Ovary (tissue), 9 donors: ENCODE measurements around the gene MAU2. TPM values are rescaled to one million over a fixed set of nuclear protein-coding genes. Genes with fewer than 3 reads are reported as not detected.

Experiments used
- DNase-seq, 5 donors: peaks; one replicate each; pipeline ENCODE4 v3.0.0-alpha.2; 2019 to 2020
- H3K27ac ChIP-seq, 2 donors: fragments of 200-600 bp; one replicate each; pipeline versions ENCODE4 v1.5.1 to v1.8.0; 2019 to 2022
- H3K27me3 ChIP-seq: fragments of 200-600 bp; one replicate; pipeline ENCODE4 v1.8.0; 2022
- H3K36me3 ChIP-seq: fragments of 200-600 bp; sonication (generic); one replicate; pipeline ENCODE4 v1.5.1; 2019
- H3K4me1 ChIP-seq: one replicate; pipeline ENCODE4 v1.8.1; 2013; ENCODE audit warnings: mild to moderate bottlenecking, moderate library complexity; ENCODE audit not compliant: insufficient read depth
- H3K4me3 ChIP-seq: fragments of 200-600 bp; sonication (generic); one replicate; pipeline ENCODE4 v1.5.1; 2017
- H3K9me3 ChIP-seq, 2 donors: fragments of 200-600 bp in 1 of 2; sonication (generic) in 1 of 2; one replicate each; pipeline versions ENCODE4 v1.5.1 to v1.8.1; 2013 to 2019; ENCODE audit warnings: mild to moderate bottlenecking in 1 of 2, moderate library complexity in 1 of 2
- EP300 ChIP-seq: sonication (generic); formaldehyde crosslinking; IDR thresholded peaks from one replicate; pipeline ENCODE4 v1.6.1; 2017; ENCODE audit warnings: antibody characterized with exemption
- POLR2A ChIP-seq: fragments of 450-650 bp; IDR thresholded peaks from one replicate; pipeline ENCODE4 v1.6.1; 2017; ENCODE audit warnings: antibody characterized with exemption, mild to moderate bottlenecking, moderate library complexity
- WGBS, 3 donors: extraction: QIAGEN DNeasy Blood & Tissue Kit in 1 of 3; methylation state at CpG; one replicate each; pipeline versions ENCODE4 v1.1.5 to v1.1.7; 2013 to 2017; 5-methylcytosine and 5-hydroxymethylcytosine counted together
- intact Hi-C, 4 donors: fragments of 100-400 bp; cut with DNase I; formaldehyde crosslinking; loops; one replicate each; pipeline versions ENCODE4 v1.11.0 to v1.15.1; 2022 to 2023
- polyA plus RNA-seq, 2 donors: library from polyadenylated mRNA; stranded (reverse); fragments of 200-250 nt in 1 of 2; fragments of 350-450 nt in 1 of 2; fragmentation: Illumina TruSeq in 1 of 2; extraction: RNeasy Lipid Tissue Mini Kit (QIAGEN cat#74804) in 1 of 2; gene quantifications; one replicate each; pipeline ENCODE4 v1.2.3, GENCODE V29; 2013 to 2014
- total RNA-seq, 7 donors: library from RNA; depleted of rRNA in 2 of 7; stranded (reverse); fragments of >200 nt in 2 of 7; fragmentation: NEBNext Ultra II Directional in 3 of 7; extraction: Animal tissue kit (Norgen Biotek cat#: 25700) in 3 of 7; gene quantifications; one replicate each; pipeline versions ENCODE4 v1.1.0 to v1.2.4, GENCODE V29; 2016 to 2023
- TF ChIP-seq, protein P1 (sequence below), 3 donors: fragments of 450-650 bp in 2 of 3; fragments of 200-600 bp in 1 of 3; IDR thresholded peaks; one replicate each; pipeline versions ENCODE4 v1.5.1 to v1.8.0; 2016 to 2022; ENCODE audit warnings: antibody characterized with exemption in 3 of 3, mild to moderate bottlenecking in 1 of 3
- donor health status: DM: no; HTN: no; CAD: no; lungs with moderate emphysema.
- donor health status: DM: no; HTN: no; CAD: no.
- donor health status: Bipolar disorder and iron deficiency.
- donor health status: DM: yes; HTN: yes; CAD: no.
- donor health status: DM: no; HTN: no; CAD: no.
- donor health status: DM: yes; HTN: yes; CAD: no.

The MAU2 gene
- total and polyA plus RNA-seq, 9 donors, result 12.4 to 77.0 (median 56.8) TPM

DNA sequence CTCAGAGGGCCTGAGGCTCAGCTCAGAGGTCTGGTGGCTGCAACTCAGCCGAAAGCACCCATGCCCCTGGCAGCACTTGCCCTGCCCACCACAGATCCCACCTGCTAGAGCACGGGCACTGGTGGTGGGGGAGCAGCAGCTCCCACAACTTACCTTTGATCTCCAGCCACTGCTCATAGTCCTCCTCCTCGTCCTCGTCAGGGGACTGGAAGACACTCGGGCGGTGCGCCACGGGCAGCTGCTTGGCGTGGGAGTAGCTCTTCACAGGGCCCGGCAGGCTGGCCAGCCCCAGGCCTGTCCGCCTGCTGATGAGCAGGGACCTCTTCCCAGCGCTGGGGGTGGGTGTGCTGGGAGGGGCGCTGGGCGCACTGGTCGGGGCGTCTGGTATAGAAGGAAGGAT is 14.9 kb upstream of the MAU2 start:
- Histone ChIP-seq H3K4me3 (no peak overlapping the region), H3K27me3 (no peaks in the 10 kb centered on the region), H3K4me1 (no peaks in the 10 kb centered on the region), H3K36me3 (no peaks in the 10 kb centered on the region), H3K27ac (no peak overlapping the region), H3K9me3 (no peaks in the 10 kb centered on the region)
- DNase-seq, result no peak
- no peak for TF ChIP-seq EP300
- TF ChIP-seq, protein P1, sequence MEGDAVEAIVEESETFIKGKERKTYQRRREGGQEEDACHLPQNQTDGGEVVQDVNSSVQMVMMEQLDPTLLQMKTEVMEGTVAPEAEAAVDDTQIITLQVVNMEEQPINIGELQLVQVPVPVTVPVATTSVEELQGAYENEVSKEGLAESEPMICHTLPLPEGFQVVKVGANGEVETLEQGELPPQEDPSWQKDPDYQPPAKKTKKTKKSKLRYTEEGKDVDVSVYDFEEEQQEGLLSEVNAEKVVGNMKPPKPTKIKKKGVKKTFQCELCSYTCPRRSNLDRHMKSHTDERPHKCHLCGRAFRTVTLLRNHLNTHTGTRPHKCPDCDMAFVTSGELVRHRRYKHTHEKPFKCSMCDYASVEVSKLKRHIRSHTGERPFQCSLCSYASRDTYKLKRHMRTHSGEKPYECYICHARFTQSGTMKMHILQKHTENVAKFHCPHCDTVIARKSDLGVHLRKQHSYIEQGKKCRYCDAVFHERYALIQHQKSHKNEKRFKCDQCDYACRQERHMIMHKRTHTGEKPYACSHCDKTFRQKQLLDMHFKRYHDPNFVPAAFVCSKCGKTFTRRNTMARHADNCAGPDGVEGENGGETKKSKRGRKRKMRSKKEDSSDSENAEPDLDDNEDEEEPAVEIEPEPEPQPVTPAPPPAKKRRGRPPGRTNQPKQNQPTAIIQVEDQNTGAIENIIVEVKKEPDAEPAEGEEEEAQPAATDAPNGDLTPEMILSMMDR (IDR thresholded peaks at IDR 0.05), result no peak
- TF ChIP-seq POLR2A, result no peak
- intact Hi-C loops, result no loop called here
- 69 to 85% (median 76%) methylated on average over 9 to 16 of the region's 16 CpGs for WGBS, 3 donors

DNA sequence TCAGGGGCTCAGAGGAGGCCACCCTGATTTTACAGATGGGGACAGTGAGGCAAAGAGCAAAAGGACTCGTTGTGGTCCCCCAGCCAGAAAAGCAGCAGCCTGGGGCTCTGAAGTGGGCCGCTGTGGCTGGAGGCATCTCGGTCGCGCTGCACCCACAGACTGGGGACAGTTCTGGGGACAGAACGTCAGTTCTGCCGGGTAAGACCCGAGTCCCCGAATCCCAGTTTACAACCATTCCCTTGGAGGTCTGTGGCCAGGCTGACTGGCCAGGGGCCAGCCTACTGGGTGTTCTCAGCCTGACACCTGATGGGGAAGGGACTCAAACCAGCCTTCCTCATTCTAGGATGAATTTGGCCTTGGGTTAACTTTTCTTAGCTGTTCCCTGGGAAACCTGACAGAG is 14.4 kb upstream of the MAU2 start:
- 87 to 92% (median 92%) methylated on average over 7 to 9 of the region's 9 CpGs for WGBS, 3 donors
- no peaks in the 10 kb centered on the region for H3K4me1 ChIP-seq
- no peaks in the 10 kb centered on the region for H3K9me3 ChIP-seq
- no peaks in the 10 kb centered on the region for H3K36me3 ChIP-seq
- intact Hi-C loops, result no loop called here
- TF ChIP-seq POLR2A (no peak), EP300 (no peak)
- TF ChIP-seq, protein P1 (IDR thresholded peaks at IDR 0.05), result no peak
- no peak for DNase-seq
- H3K27ac ChIP-seq, result no peak overlapping the region
- no peaks in the 10 kb centered on the region for H3K27me3 ChIP-seq
- H3K4me3 ChIP-seq, result no peak overlapping the region

DNA sequence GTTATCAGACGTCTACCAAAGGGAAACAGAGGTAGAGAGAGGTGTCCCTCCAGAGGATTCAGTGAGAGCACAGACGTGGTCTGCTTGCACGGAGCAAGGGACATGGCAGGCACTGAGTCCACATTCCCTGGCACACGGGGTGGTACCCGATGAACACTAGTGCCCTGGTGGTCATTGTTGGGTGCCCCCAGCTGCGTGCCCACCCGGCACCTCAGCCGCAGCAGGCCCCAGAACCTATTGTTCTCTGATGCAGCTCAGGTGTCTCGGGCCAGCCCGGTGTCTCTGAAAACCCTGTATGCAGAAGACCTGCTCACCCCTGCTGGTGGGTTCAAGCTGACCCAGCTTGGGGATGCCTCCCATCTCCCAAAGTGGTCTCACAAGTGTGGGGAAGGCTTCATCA is 12.3 kb upstream of the MAU2 start:
- Histone ChIP-seq H3K27me3 (no peaks in the 10 kb centered on the region), H3K36me3 (no peaks in the 10 kb centered on the region), H3K4me3 (no peak overlapping the region), H3K27ac (no peak overlapping the region), H3K9me3 (no peaks in the 10 kb centered on the region), H3K4me1 (no peaks in the 10 kb centered on the region)
- DNase-seq, result no peak
- WGBS, 3 donors, result 88 to 94% (median 90%) methylated on average over 10 of the region's 10 CpGs
- TF ChIP-seq POLR2A, result no peak
- TF ChIP-seq, protein P1 (IDR thresholded peaks at IDR 0.05), result no peak
- no peak for TF ChIP-seq EP300
- intact Hi-C loops, result no loop called here

DNA sequence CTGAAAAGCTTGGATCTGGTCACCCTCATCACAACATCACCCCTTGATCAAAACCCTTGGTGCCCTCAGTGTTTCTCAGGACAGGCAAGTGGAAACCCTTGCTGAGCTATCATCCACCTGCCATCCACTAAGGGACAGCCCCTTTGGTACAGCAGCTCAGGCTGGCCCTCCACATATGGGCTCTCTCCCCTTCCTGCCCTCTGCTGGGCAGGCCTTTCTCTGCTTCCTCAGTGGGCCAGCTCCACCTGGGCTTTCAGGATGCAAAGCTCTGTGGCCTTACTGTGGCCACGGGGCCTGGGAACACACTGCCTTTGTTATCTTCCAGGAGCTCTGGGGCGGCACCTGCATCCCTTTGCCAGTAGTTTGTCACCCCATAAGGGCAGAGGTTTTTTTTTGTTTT is 5.2 kb upstream of the MAU2 start:
- DNase-seq, result no peak
- H3K4me3 ChIP-seq, result no peak overlapping the region
- H3K27me3 ChIP-seq, result no peaks in the 10 kb centered on the region
- TF ChIP-seq, protein P1 (IDR thresholded peaks at IDR 0.05), result no peak
- TF ChIP-seq POLR2A (no peak), EP300 (no peak)
- H3K36me3 ChIP-seq, result no peaks in the 10 kb centered on the region
- 76 to 93% (median 92%) methylated on average over 2 of the region's 2 CpGs for WGBS, 3 donors
- H3K27ac ChIP-seq, result no peak overlapping the region
- intact Hi-C loops, result no loop called here
- H3K9me3 ChIP-seq, result no peaks in the 10 kb centered on the region
- peaks cover 7% of the 10 kb centered on the region for H3K4me1 ChIP-seq

DNA sequence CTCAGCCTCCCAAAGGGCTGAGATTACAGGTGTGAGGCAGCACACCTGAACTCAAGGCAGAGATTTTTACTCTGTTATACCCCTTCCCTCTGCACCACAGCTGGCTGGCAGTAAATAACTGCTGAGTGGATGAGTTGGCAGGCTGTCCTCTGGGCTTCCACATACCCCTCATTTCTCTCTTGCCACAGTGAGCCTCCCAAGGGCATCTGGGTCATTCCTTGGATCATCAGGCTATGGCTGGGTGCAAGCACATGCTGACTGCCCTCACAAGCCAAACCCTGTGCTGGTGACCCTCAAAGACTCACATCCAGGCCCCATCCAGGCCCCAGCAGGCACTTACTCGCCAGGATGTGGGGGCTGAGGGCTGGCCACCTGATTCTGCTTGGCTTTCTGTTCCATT is 4.5 kb upstream of the MAU2 start:
- Histone ChIP-seq H3K36me3 (no peaks in the 10 kb centered on the region), H3K9me3 (no peaks in the 10 kb centered on the region), H3K27me3 (no peaks in the 10 kb centered on the region), H3K4me1 (peaks cover 7% of the 10 kb centered on the region), H3K4me3 (no peak overlapping the region), H3K27ac (no peak overlapping the region)
- DNase-seq, result no peak
- TF ChIP-seq EP300 (no peak), POLR2A (no peak)
- TF ChIP-seq, protein P1 (IDR thresholded peaks at IDR 0.05), result no peak
- WGBS, 3 donors, result 73 to 91% (median 80%) methylated on average over 1 of the region's 1 CpG
- intact Hi-C loops, result no loop called here
